HG03571 (cell line): ENCODE results near the gene DUSP9.

Source experiments
- ATAC-seq: cut with Tn5 transposase; IDR thresholded peaks from one replicate; pipeline ENCODE4 v1.9.1; 2021; ENCODE audit not compliant: unreplicated experiment

DUSP9 gene

DNA sequence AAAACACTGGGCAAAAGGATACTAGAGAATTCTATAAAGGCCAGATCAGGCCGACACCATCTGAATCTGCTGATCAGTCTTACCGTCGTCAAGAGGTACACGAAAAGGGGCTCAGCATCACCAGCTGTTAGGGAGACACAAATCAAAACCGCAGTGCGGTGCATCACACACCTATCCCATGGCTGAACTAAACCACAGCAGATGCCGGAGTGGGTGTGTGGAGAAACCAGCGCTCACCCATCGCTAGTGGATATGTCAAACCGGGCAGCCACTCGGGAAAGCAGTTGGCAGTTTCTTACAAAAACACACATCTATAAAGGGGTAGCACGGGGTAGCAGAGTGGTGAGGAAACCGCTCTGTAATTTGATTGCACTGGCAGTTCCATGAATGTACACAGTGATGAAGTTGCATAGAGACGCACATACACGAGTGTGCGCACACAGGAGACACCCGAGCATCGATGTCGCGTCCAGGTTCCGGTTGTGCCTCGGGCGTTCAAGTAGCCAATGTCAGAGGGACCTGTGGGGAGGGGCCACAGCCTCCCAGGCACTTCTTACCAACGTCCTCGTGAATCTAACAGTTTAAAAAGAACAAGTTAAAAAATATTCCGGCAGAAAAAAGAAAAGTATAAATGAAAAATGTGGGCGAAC, 24.9 kb upstream of the DUSP9 start:
- no peak for ATAC-seq

DNA sequence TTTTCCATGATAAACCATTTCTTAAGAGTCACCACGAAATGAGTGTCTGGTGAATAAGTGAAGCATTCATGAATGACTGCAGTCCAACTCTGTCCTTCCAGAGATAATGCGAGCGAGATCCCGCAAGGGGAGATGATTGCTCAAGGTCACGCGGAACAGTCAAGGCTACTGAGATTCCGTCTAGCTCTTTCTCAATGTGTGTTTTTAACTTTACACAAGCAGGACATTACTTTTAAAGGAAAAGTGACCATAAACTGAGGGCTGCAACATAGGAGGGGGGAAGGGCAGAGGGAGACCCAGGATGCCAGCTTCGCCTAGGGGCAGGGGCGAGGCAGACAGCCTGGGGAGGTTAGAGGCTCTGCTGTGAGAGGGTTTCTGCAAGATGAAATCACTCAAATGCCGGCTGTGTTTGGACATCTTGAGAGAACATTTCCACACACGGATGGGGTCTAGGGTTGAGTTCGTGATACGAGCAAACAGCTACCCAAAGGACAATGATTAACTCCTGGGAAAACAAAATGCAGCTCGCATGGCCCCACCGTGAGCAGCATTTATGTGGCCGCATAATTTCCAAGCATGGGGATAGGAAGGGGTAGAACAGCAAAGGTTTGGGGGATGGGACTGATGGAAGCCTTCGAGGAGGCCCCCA, 24.2 kb upstream of the DUSP9 start:
- ATAC-seq = no peak

DNA sequence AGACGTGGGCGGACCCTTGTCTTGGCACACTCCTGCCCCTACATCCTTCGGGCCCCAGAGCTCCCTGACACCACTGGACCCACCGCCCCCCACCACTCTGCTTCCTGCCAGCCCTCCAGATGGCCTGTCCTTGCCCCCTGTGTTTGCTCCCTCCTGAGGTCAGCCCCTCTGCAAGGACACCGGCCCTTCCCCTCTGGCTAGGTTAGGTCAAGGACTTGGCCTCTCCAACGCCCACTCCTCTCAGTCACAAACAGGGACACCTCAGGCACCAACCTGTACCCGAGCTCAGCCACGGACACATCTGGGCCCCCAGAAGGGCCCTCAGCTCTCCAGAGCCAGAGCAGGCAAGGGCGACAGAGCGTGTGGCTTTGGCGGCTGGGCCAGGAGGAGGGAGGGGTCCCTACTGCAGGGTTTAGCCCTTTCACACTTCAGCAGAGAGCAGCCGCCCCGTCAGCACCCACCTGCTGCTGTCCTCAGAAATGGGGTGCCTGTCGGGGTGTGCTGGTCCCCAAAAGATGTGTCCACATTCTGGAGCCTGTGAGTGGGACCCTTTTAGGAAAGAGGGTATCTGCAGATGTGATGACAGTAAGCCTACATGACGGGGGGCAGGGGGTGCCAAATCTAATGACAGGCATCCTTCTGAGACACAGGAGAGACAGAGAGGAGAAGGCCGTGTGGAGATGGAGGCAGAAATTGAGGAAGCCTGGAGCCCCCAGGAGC, 23.5 kb upstream of the DUSP9 start:
- no peak for ATAC-seq

DNA sequence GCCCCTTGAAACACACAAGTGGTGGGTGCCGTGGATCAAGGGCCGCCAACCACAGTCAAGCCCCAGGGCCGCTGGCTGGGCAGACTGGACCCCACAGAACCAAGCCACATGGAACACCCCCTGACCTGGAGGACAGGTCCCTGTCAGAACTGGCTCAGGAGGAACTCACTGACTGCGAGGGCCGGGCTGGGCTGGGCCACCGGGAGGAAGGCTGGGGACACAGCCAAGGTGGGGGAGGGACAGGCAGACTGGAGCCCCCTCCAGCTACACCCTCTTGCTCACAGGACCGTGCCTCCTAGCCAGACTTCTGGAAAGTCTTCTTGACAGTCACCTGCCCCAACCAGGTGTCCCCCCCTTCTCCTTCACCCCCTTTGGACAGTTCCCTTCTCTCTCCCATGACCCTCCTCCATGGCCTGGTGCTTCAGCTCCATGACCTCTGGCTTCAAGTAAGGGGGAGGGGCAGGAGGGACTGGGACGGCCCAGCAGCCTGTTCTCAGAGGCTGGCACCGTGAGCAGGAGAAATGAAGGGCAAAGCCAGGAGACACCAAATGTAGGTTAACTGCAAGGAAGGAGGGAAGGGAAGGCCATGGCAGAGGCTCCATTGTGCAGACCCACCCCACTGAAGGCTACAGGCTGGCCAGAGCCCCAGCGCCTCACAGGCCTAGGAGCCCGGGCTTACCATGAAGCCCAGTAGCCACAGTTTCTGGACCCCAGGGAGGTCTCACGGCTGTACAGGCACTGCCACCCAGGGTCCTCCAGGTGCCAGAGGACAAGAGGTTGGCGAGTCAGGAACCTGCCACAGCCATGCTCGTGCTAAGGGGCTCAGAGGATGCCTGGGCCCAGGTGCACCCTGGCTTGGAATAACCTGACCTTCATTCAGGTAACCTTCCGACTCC, 22.6 kb upstream of the DUSP9 start:
- no peak for ATAC-seq

DNA sequence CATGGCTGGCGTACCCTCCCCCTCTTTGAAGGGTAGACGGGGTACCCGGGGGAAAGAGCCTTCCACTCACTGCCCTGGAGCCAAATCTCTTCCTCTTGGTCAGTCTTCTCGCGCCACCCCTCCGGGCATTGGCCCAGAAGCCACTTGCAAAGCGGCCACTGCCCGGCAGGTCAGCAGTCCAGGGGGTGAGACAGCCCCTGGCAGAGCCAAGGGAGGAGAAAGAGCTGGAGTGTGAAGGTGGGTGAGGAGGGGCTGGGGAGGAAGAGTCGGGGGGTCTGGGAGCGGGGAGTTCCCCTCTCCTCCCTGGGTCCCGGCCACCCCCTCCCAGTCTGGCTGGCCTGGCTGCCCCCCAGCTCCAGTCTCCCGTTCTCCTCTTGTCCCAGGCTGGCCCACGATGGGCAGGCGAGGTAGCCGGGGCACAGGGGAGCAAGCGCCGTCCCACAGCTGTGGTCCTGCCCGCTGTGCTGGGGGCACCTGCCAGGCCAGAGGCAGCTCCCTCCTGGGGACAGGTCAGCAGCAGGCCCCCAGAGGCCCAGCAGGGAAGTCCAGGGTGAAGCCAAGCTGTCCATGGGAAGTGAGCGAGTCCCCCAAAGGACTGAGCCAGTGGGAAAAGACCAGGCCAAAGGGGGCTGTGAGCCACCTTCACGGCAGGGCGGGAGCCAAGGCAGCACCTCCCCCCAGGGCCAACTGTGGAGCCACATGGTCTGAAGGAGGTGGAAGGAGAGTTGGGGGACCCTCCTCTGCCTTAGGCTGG, 21.6 kb upstream of the DUSP9 start:
- ATAC-seq = no peak

DNA sequence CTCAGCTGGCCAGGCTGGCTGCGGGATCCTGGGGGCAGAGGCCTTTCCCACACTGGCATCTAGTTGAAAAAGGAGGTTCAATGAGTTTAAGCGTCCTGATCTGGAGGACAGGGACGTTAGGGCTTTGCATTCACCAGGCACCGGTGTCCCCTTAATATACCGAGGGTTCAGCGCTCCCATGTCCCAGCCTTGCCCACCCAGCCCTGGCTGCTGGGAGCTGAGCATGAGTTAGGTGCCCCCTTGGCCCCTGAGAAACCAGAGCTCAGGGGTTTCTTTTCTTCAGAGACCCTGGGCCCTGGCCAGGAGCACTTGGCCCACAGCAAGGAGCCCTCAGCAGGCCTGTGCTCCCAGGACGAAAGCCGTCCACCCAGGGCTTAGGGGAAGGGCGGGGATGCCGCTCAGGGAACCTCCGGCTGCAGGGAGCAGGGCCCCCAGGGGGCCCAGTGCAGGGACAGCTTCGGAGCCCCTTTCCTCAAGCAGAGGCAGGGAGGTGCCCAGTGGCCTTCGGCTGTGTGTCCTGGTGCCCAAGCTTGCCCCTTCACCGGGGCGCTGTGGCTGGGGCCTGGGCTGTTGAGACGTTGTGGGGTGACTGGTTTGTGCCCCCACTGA, 20.9 kb upstream of the DUSP9 start:
- ATAC-seq = no peak

DNA sequence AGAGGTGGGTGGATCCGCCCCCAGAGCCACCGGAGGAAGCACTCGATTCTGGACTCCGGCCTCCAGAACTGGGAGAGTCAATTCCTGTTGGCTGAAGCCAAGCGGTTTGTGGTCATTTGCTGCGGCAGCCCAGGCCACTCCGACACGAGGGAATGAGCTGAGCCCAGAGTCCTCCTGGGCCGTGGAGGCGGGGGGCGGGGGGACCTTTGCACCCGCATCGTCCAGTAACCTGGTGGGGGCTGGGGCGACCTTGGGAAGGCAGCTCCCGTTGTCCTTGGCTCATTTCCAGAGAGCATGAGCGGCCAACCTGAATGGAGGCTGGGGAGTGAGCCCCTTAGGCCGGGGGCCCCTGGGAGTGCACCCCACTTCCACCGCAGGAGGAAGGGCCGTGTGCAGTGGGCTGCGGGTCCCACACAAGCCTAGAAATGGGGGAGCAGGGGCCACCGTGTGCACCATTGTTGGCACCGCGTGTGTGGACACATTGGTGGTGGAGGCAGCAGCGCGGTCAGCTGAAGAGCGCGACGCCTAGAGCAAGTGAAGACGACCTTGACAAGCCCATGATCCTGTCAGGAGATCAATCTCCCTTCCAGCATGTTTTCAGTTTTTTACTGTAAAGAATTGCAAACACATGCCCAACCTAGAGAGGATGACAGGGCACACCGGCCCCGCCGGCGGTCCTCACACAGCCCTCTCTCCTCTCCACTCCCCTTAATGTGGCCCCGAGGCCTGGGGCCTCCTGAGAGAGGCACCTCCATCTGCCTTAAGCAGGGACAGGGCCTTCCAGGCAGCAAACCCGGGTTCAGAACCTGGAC, 19.9 kb upstream of the DUSP9 start:
- ATAC-seq = no peak

DNA sequence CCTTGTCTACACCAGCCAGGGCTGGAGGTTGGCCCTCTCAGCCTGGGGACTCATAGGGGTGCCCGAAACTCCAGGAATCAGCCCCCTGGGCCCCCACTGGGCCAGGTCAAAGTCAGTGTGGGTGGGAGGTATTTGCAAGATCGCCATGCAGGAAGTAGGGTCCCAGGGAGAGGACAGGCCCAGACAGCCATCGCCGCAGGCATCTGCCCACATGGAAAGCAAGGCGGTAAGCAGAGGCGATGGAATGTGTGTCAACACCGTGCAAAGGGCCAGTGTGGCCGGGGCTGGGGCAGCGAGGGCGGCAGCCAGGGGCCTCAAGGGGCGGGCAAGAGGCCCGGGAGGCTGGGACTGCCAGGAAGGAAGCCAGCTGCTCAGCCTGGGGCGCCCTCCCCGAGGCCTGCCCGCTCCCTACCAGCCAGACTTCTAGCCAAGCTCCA, 19.3 kb upstream of the DUSP9 start:
- no peak for ATAC-seq

DNA sequence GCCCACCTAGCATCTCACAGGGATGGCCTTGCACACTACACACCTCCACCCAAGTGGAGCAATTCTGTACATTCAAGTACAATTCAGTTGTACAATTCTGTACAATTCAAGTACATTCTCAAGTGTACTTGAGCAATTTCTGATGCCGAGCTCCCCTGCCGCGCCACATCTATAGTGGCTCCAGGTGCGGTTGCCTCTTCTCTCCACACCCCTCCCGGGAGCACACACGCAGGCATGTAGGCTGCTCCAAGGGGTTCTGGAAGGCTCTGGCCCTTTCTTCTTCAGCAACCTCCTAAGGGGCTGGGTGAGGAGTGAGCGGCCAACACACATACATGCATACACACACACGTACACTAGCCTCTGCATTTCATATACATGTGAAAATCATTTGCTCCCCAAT, 18.9 kb upstream of the DUSP9 start:
- ATAC-seq = no peak

DNA sequence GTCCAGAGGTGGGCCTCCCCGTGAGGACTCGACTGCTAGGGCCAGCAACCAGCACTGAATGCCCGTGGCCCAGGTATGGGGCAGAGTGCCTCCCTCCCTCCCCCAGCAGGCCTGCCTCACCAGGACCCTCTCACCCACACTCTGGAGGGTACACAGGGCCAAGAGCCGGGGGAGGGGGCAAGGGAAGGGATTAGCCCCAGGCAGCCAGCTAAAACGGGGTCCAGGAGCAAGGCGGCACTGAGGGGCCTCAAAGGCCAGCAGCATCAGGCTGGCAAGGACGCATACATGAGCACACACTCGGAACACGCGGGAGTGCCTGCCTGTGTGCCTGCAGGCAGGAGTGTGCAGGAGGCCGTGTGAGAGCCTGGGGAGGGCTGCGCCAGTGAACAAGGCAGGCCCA, 18.3 kb upstream of the DUSP9 start:
- ATAC-seq = no peak

DNA sequence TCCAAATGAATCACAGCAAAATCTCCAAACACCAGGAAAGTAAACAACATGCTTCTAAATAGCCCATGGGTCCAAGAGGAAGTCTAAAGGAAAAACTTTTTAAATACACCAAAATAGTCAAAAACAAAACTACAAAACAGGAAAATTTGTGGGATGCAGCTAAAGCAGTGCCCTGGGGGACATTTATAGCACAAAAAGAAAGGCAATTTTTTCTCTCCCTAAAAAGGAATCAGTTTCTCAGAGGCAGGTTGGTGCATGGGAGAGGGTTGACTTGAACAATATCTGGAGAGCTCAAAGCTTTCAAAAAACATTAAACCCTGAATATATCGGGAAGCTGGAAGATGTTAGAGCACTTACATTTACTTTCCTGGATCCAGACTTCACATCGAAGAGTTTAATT, 15.7 kb upstream of the DUSP9 start:
- no peak for ATAC-seq

DNA sequence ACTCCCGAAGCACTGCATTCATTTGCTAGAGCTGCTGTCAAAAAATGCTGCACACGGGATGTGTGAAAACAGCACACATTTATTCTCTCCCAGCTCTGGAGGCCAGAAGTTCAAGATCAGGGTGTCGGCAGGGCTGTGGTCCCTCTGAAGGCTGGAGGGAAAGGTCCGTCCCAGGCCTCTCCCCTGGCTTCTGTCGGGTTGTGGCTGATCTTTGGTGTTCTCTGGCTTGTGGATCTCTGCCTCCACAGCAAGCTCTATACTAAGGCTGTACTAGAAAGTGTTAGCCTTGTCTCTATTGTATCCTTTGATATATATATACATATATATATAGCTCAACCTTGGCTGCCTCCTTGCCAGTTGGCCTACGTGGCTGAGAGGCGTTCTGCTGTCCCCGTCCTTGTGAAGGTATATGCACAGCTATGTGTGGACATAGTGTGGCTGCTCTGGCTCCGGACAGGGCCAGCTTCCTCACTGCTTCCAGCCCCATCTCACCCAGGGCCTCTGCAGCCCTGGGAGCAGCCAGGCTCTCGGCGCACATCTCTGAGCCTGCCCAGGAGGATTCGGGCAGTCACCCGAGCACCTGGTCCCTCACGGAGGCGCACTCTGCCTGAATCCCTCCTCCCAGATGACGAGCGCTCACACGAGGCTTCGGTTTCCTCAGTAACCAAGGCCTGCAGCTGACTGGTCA, 15.0 kb upstream of the DUSP9 start:
- no peak for ATAC-seq

DNA sequence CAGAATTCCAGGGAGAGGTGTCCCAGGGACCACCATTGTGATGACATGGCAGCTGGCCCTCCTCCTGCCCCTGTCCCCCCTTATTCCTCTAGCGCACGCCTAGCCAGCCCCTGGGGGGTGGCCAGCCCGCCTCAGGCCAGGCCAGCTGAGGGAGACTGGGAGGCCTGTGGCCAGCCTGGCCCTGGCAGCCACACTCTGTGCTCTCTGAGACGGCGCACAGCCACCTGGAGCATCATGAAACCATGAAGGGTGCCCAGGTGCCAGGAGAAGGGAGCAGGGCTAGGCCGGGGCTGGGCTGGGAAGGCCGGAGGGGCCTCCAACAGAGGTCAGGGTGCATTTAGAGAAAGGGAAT, 14.4 kb upstream of the DUSP9 start:
- no peak for ATAC-seq

DNA sequence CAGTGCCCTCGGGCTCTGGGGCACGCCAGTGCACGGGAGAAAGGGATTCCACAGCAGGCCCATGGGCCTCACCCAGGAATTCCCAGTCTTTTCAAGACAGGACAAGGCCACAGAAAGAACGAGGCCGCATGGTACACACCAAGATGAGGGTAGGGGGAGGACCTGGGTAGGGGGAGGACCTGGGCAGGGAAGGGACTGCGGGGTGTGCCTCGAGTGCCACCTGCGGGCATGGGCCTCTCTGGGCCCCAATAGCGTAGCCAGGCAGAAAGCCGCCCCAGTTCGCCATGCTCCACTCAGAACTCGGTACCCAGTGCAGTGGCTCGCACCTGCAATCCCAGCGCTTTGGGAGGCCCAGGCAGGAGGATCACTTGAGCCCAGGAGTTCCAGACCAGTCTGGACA, 14.0 kb upstream of the DUSP9 start:
- ATAC-seq = no peak

DNA sequence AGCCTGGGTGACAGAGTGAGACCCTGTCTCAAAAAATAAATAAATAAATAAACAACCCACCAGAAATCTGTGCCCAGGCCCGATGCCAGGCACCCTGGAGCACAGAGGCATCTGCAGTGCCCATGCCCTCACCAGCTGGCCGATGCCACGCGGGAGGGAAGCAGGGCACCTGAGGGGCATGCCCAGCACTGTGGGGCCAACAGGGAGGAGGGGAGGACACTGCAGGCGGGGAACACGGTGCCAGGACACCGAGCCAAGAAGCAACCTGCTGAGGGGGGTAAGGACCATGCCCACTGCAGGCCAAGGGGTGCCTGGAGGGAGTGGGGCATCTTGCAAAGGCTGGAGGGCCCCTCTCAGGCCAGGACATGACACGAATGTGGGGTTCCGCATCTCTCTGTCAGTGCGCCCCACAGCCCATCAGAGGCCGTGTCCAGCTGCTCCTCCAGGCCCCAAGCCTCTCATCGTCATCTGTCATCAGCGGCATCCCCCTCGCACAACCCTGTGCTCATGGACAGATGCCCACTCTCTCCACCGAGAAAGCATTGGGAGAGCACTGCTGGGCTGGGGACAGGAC, 13.3 kb upstream of the DUSP9 start:
- ATAC-seq = no peak

DNA sequence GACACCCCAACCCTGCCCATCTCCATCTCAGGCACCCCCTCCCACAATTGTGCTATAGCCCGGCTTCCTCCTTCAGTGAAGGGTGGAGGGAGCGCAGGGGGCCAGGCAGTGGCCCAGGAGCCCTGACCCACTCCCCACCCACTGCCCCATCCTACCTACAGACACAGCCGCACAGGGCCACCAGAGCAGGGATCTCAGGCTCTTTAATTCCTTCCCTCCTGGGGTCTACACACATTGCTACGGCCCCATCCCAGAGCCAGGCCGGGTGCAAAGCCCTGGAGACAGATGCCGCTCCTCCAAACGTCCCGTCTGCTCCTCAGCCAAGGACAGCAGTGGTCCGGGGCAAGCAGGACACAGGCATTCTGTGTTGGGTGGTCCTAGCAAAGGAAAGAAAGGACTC, 12.8 kb upstream of the DUSP9 start:
- no peak for ATAC-seq

DNA sequence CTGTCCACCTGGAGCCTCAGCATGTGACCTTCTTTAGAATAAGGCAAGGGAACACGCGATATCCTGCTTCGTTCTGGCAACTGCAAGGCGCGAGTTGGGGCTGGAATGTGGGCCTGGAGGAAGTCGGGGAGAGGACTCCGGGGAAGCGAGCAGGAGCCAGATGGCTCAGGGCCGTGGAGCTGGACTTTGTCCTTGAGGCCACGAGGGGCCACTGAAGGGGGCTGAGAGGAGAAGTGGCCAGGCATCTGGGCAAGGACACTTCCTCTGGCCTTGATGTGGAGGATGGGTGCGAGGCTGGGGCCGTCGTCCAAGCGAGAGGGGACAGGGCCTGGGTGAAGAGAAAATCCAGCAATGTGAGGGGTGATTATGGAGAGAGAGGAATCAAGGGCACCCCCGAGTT, 12.2 kb upstream of the DUSP9 start:
- ATAC-seq = no peak

DNA sequence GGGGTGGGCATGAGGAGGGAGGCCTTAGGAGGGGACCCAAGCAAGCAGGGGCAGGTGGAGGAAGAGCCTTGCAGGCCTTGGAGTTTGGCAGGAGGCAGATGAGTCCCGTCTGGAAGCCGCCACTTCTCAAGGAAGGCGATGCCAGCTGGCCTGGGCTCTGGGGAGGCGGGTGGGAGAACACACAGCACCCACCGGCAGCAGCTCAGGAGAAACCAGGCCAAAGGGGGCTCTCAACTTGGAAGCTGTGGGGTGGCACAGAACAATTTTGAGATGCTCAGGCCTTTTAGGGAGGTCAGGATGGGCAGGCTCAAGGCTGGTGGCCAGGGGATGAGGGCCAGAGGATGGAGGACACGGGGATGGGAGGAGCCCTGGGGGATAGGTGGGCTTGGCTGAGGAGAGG, 11.6 kb upstream of the DUSP9 start:
- ATAC-seq = no peak
